ENCODE measurements around the gene RPH3AL.

The RPH3AL gene

GRCh38 chr17:364308-364707, 11.7 kb upstream of the RPH3AL start:
- TF ChIP-seq, protein P1, sequence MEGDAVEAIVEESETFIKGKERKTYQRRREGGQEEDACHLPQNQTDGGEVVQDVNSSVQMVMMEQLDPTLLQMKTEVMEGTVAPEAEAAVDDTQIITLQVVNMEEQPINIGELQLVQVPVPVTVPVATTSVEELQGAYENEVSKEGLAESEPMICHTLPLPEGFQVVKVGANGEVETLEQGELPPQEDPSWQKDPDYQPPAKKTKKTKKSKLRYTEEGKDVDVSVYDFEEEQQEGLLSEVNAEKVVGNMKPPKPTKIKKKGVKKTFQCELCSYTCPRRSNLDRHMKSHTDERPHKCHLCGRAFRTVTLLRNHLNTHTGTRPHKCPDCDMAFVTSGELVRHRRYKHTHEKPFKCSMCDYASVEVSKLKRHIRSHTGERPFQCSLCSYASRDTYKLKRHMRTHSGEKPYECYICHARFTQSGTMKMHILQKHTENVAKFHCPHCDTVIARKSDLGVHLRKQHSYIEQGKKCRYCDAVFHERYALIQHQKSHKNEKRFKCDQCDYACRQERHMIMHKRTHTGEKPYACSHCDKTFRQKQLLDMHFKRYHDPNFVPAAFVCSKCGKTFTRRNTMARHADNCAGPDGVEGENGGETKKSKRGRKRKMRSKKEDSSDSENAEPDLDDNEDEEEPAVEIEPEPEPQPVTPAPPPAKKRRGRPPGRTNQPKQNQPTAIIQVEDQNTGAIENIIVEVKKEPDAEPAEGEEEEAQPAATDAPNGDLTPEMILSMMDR (IDR thresholded peaks at IDR 0.05; ENCODE audit: extremely low read depth, missing control alignments), result no peak
- no peak for DNase-seq (ENCODE audit: low spot score)

GRCh38 chr17:362721-363120, 10.1 kb upstream of the RPH3AL start:
- DNase-seq (ENCODE audit: low spot score), result no peak
- TF ChIP-seq, protein P1 (IDR thresholded peaks at IDR 0.05; ENCODE audit: extremely low read depth, missing control alignments), result no peak

DNA sequence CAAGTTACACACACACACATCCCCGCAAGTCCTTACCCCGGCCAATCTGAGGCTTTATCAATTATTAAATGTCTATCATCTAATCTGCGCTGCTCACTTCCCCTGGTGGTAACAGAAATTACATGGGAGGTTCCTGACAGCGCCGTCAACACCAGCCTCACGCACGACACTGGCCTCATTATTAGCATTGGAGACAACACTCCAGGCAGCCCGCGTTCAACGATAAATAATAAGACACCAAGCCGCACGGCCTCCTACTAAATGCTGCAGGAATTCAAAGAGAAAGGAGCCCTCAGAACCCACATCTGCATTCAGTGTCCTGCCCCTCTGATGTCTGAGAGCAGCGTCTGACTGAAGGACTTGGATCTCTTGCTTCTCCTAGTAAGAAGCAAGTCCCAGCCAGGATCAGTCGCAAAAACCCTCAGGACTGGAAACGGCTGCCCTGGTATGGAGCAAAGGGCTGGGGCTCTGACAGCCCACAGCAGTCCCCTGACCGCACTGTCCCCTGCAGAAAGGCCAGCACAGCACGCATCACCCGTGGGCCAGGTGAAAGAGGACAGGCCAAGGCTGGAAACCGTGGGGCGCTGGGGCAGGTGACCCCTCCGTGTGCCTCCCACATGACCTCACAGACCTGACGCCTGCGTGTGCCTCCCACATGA, 7.6 kb upstream of the RPH3AL start:
- TF ChIP-seq, protein P1 (IDR thresholded peaks at IDR 0.05; ENCODE audit: extremely low read depth, missing control alignments), result no peak
- DNase-seq (ENCODE audit: low spot score), result no peak

DNA sequence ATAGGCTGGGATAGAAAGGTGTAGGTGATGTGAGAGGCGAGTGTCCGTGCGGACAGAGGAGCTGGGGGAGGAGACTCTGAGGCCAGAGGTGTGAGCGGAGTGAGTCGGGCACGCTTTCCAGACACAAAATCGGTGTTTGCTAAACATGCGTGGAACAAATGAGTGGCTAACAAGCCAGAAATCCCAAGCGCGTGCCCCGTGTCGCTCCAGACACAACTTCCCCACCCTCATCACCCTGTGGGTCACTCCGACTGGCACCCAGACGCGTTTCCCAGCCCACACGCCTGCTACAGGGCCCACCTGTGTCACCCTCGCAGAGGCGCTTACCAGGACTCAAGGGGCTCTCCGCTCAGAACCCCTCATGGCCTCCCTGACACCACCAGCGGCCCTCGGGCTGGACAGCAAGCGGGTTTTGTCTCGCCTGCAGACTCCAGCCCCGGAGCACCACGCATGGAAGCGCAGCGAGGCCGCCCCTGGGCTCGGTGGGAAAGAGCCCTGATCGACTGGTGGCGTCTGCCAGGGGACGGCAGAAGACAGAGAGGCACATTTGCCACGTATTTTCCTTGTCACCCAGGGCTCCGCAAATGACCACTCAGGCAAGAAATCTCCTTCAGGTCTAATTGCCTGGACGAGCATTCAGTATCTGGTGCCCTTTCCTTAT, 6.0 kb upstream of the RPH3AL start:
- TF ChIP-seq, protein P1 (IDR thresholded peaks at IDR 0.05; ENCODE audit: extremely low read depth, missing control alignments), result no peak
- DNase-seq (ENCODE audit: low spot score), result no peak

DNA sequence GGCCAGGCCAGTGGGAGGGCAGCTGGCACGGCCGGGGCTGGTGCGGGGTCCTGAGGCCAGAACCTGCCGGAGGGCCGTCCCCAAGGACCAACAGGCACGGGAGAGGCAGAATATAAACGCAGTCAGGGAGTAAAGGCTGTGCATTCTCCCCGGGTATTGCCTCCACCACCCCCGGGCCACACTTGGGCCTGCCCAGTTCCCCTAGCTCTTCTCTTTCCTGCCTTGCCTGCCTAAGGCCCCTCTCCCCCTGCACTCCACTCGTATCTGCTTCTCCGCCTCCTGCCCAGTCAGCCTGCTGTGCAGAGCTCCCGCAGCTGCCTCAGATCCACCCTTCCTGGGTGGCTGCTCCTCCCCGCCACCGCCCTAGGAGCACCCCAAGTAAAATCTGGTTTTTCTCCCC, 5.0 kb upstream of the RPH3AL start:
- TF ChIP-seq, protein P1 (IDR thresholded peaks at IDR 0.05; ENCODE audit: extremely low read depth, missing control alignments), result no peak
- DNase-seq (ENCODE audit: low spot score), result no peak

DNA sequence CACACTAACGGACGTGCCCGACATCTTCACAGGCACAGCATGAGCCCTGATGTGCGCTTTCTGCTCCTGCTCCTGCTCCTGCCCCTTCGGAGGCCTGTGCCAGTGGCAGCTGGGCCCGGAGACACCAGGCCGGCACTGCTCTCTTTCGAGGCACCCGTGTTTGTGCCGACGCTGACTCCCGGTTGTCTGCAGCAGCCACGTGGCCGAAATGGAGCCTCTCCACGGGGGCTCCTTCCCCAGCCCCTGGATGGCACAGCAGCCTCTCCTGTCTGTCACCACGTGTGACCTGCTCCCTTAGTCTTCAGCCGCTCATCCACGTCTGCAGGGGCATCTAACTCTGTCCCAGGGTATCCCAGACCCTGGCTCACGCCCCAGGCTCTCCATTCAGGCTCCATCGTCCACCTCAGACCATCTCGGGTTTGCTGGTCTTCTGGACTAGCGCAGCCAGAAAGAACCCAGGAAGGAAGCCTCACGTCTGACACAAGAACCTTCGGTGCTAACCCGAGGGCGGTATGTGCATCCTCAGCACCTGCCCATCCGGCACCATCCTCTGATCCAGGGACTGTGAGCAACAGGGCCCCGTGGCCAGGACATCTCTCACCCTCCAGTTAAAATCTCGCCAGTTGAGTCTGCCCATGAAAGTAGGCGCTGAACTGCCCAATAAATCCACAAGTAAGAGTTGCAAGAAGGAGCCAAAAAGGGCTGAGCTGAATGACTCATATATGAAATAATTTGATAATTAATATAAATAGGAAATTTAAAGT, 4.2 kb upstream of the RPH3AL start:
- DNase-seq (ENCODE audit: low spot score), result no peak
- TF ChIP-seq, protein P1 (IDR thresholded peaks at IDR 0.05; ENCODE audit: extremely low read depth, missing control alignments), result no peak

Measured in GM20000 (cell line).